GM18498 (cell line): ENCODE measurements around the gene MLX.
"Not testable (repeated sequence)": the region's sequence is repeated elsewhere in the genome, so short reads cannot be mapped to it uniquely, and the experiment has no call there.

ENCODE experiments used
- ATAC-seq: cut with Tn5 transposase; IDR thresholded peaks from one replicate; pipeline ENCODE4 v1.9.1; 2021; ENCODE audit warnings: mild to moderate bottlenecking, moderate library complexity; ENCODE audit not compliant: unreplicated experiment

The MLX gene

GRCh38 chr17:42536372-42537155, 30.3 kb upstream of the MLX start:
- ATAC-seq, result peak; percentile 69

GRCh38 chr17:42537156-42537805, 29.6 kb upstream of the MLX start:
- ATAC-seq, result no peak

GRCh38 chr17:42537826-42538451, 29.0 kb upstream of the MLX start:
- no peak for ATAC-seq

- no peak for ATAC-seq
Observed at GRCh38 chr17:42538482-42538881, 28.4 kb upstream of the MLX start.

GRCh38 chr17:42540558-42540957, 26.3 kb upstream of the MLX start:
- not testable (repeated sequence) for ATAC-seq

- ATAC-seq, result no peak
Observed at GRCh38 chr17:42541041-42541833, 25.7 kb upstream of the MLX start.

GRCh38 chr17:42543190-42544079, 23.5 kb upstream of the MLX start:
- no peak for ATAC-seq

- no peak for ATAC-seq
Observed at GRCh38 chr17:42544874-42545283, 22.0 kb upstream of the MLX start.

GRCh38 chr17:42545755-42546505, 21.0 kb upstream of the MLX start:
- not testable (repeated sequence) for ATAC-seq

GRCh38 chr17:42547001-42547461, 19.9 kb upstream of the MLX start:
- no peak for ATAC-seq

- ATAC-seq, result no peak
Observed at GRCh38 chr17:42547698-42548069, 19.2 kb upstream of the MLX start.

GRCh38 chr17:42548070-42548837, 18.6 kb upstream of the MLX start:
- ATAC-seq, result peak; percentile 73

- ATAC-seq, result no peak
Observed at GRCh38 chr17:42548993-42549755, 17.7 kb upstream of the MLX start.

- ATAC-seq, result not testable (repeated sequence)
Observed at GRCh38 chr17:42552736-42553135, 14.2 kb upstream of the MLX start, which contains the start of gene HSD17B1. Gene HSD17B1, plus strand, starts transcription at chr17:42552923. Its CDS starts 11 bp downstream, at chr17:42552934.

GRCh38 chr17:42553161-42553818, 13.6 kb upstream of the MLX start:
- ATAC-seq, result no peak

- no peak for ATAC-seq
Observed at GRCh38 chr17:42553866-42554249, 13.0 kb upstream of the MLX start.
